DLD1 (cell line): ENCODE results near the gene TRAPPC3L.

Experiments
- in situ Hi-C: cut with HindIII; loops from 2 replicates; pipeline ENCODE4 v1.10.0; 2017; ENCODE audit warnings: low sequenced_read_pairs

Gene TRAPPC3L

DNA sequence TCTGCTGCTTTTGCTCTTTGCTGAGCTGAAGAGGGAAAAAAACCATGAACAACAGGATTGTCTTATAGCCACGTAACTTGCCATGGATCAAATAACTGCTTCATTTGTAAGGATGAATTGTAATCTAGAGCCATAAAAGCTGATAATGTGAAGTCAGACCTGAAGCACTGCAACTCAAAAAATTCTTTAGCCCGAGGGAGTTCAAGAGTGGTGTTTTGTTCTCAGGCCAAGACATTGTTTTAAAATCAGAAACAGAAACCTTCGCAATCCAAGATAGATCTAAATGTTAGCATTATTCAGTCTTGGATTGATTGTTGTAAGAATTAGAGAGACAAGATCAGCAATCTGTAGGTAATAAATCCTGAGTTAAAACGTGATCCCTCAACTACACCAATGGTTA lies at the start of gene TRAPPC3L:
Gene TRAPPC3L (minus strand): TSS at position 34 of the 400 bp plus-strand sequence. CDS start 170 bp downstream, outside the sequence.
- in situ Hi-C loops = no loop called here

DNA sequence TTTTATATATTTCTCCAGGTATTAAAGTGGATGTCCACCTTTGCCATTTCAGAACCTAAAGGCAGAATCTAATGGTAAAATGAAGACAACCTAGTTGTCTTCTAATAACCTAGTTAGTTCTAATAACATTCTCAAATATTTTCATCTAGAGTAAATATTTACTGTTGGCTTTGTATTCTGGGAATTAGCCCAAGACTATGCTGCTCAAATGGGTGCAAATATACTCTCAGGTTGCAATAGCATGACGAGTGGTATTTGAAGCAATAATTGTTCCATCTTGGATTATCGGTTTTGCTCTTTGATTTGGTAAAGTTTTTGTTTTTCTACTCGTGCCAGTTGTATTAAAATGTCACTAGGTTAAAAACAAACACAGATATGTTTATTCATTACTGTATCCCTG lies 49.8 kb upstream of the TRAPPC3L start:
- in situ Hi-C loops = no loop called here

DNA sequence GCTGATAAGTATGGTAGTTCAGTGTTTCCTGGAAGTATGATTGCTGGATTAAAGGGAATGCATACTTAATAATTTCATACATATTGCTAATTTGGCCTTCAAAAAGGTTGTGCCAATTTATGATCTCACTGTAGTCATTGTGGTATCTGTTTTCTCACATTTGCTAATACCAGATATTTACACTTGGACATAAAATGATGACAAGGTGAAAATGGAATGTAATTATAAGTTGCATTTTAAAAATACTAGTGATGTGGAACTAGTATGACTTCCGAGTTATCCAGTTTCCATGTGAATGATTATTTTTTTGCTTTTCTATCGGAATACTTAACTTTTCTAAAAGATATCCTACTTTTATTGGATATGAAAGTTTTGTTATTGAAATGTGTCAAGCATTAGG lies 41.3 kb upstream of the TRAPPC3L start:
- in situ Hi-C loops = no loop called here

DNA sequence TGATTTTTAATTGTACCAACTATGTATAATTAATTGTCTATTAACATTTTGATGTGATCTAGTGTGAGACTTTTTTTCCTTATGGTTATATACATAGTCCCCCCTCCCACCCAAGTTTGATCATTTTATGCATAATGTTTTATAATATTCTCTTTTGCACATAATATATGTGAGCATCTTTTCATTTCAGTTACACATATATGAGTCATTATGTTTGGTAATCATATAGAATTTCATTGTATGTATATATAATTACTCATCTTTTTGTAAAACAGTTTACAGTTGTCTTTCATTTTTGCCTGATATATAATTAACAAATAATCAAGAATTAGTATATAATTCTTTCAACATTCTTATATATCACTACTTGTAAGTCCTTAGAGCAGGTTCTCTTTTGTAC lies 40.8 kb upstream of the TRAPPC3L start:
- in situ Hi-C loops = no loop called here

DNA sequence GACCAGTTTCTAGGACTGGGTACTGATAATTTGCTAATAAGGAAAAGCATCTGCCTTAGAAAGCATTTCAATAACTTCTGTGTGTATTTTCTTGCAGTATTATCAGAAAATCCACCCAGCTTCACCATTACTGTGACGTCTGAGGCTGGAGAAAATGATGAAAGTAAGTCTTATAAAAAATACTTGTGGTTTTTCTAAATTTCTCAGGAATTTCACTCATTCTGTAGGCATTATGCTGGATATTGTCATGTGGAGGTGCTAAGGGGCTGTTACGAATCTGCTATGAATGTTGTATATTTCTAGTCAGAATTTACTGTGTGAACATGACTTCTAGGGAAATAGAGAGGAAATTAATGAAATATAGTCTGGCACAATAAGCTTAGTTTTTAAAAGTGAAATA lies 34.7 kb upstream of the TRAPPC3L start:
- in situ Hi-C loops = no loop called here

DNA sequence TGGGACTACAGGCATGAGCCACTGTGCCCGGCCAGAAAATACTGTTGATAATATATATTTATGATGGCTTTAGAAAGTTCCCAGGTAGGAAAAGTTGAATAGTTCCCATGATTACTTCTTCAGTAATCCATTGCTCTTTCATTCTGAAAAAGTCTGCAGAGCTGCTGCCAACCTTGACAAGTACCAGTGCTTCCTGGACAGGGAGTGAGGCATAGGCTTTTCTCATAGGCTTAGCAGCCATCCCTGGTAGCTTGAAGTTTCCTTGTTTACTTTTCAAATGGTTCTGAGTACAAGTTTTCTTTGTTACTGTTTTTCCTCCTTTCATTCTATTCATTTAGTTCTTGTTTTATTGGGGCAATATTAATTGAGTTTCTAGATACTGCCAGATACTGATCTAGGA lies 33.7 kb upstream of the TRAPPC3L start:
- in situ Hi-C loops = no loop called here

DNA sequence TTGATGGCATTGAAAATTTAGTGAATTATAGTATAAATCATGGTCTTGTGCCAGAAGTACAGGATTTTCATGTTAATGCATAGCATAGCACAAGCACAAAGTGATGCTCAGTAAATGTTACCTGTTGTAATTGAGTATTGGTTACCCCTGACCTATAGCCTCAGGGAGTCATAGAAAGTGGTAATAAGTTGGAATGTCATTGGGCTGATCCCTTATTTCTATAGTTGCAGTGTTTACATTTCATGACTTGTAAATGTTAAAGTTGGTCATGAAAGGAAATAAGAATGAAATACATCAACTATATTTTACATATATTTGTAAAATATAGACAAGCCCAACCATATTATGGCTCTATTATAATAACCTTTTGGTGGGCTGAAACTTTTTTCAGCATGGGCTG lies 32.9 kb upstream of the TRAPPC3L start:
- in situ Hi-C loops = no loop called here

DNA sequence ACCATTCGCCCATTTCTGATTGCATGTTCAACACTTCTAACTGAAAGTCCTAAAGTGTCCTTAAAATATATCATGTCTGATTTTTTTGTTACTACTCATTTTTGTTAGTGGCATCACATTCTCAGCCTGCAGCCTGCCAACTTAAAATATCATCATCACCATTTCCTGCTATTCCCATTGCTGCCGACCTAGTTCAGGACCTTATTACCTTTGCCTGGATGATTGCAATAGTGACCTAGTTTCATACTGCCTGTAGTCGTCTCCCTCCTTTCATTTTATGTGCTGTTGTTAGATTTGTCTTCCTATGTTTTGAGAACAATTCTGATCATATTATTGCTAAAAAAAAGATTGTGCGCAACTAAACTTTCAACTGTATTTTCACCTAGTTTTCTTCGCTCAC lies 32.0 kb upstream of the TRAPPC3L start:
- in situ Hi-C loops = no loop called here

DNA sequence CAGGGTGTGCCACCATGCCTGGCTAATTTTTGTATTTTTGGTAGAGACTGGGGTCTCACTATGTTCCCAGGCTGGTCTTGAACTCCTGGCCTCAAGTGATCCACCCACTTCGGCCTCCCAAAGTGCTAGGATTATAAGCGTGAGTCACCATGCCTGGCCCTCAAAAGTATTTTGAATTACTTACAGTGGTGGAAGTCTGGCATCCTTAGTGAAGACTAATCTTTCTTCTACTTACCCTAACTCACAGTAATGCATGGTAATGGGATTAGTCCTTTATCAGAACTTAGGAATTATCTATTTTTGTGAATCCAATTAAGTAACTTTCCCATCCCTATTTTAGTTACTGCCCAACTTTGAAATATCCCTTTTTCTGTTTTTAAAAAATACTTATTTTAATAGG lies 29.7 kb upstream of the TRAPPC3L start:
- in situ Hi-C loops = no loop called here

DNA sequence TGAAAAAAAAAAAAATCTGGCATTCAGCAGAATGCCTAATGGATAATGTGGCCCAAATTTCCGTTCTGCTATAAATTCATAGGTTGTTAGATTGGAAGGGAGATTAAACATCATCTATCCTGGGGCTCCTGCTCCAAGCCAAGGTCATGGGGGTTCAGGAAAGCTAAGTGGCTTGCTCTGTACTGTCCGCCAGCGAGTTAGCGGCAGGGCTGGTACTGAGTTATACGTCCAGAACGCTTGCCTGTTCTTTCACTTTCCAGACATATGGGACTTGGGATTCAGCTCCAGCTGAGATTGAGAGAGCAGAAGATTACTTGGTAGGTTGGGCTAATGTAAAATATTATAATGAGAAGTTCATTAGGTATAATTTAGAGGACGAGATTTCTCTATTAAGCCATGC lies 26.7 kb upstream of the TRAPPC3L start:
- in situ Hi-C loops = no loop called here

DNA sequence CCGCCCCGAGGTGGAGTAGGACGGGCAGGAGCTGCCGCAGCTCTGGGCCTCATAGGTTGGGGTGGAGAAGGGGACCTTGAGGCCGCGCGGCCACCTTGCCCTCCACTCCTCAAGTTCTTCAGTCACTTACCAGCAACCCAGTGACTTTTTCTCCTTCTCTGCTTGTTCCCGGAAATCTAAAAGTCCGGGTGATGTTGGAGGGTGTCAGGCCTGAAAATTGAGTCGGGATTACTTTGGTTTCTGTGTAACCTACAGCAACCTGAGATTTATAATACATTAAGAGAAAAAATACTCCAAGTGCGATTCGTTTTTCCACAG lies 26.2 kb upstream of the TRAPPC3L start:
- in situ Hi-C loops = no loop called here

DNA sequence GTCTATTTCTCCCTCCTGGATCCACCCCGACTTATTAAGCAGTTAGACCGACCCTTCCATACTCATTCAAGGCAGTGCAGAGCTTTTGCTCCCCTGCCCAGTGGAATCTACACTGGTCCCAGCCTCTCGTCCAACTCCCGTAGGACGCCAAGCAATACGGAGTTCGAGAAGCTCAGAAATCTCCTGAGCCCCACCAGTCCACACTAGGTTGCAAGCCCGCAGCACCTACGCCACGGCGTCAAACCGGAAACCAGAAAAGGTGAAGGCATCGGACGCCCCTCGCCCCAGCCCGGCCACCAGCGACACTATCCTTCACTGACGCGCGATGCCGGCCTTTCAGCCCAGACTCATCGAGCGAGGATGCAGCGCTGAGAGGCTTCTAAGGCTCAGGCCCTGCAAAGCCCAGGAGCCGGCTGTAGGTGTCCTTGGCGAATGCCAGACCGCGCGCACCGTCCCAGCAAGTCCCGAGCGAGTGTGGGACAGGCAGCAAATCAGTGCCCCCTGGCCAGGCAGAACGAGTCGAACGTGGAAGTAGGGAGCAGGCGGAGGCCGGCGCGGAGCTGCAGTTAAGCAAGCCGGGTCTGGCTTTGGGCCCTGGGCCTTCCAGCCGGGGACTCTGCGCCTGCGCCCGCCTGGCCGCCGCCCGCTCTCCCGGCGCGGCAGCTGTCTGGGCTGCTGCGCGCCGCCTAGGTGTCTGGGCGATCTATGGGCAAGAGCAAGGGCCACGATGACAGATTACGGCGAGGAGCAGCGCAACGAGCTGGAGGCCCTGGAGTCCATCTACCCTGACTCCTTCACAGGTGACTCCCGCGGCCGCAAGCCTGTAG lies 25.6 kb upstream of the TRAPPC3L start, which contains the start of gene RWDD1:
Gene RWDD1 (plus strand): TSS at position 649 of the 827 bp plus-strand sequence. CDS start 79 bp downstream, at position 728.
- in situ Hi-C loops = no loop called here

DNA sequence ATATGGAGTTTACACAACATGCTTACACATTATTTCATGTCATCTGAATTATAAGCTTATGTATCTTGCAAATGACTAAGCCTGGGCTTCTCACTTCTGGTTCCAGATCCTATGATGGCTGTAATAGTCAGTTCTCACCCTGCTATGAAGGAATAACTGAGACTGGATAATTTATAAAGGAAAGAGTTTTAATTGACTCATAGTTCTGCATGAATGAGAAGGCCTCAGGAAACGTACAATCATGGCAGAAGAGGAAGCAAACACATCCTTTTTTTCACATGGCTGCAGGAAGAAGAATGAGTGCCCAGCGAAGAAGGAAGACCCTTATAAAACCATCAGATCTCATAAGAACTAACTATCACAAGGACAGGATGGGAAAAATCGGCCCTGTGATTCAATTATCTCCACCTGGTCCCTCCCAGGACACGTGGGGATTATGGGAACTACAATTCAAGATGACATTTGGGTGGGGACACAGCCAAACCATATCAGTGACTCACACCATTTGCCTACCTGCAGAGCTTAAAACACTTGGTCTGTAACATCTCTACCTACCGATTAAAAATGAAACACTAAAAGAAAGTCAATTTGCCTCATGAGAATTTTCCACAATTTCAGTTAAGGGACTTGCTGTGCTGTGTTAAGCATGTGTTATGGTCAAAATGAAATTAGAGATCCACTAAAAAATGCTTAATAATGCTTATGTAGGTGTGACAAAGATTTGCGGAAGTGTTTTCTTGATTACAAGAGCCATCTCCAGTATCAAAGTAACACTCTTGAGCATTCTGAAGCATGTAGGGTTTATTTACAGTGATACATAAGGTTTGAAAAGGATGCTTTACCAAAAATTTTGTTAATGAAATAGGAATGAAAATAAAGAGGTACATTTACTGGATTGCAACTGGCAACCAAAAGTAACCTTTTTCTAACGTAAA lies 23.6 kb upstream of the TRAPPC3L start:
- in situ Hi-C loops = no loop called here

DNA sequence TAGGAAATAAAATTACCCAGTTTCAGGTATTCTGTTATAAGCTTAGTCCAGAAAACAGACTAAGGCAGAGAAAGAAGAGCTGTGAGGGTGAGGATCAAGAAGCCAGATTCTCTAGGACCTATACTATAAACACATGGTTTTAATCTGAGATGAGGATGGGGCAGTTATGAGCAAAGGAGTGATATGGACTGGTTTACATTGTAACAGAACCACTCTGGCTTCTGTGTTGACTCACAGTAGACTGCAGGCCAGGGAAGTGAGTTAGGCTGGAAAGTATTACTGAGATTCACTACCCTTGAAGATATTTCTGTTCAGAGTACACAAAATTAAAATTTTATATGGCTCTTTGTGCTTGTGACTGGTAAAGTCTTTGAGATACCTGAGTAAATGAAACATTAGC lies 22.6 kb upstream of the TRAPPC3L start:
- in situ Hi-C loops = no loop called here

DNA sequence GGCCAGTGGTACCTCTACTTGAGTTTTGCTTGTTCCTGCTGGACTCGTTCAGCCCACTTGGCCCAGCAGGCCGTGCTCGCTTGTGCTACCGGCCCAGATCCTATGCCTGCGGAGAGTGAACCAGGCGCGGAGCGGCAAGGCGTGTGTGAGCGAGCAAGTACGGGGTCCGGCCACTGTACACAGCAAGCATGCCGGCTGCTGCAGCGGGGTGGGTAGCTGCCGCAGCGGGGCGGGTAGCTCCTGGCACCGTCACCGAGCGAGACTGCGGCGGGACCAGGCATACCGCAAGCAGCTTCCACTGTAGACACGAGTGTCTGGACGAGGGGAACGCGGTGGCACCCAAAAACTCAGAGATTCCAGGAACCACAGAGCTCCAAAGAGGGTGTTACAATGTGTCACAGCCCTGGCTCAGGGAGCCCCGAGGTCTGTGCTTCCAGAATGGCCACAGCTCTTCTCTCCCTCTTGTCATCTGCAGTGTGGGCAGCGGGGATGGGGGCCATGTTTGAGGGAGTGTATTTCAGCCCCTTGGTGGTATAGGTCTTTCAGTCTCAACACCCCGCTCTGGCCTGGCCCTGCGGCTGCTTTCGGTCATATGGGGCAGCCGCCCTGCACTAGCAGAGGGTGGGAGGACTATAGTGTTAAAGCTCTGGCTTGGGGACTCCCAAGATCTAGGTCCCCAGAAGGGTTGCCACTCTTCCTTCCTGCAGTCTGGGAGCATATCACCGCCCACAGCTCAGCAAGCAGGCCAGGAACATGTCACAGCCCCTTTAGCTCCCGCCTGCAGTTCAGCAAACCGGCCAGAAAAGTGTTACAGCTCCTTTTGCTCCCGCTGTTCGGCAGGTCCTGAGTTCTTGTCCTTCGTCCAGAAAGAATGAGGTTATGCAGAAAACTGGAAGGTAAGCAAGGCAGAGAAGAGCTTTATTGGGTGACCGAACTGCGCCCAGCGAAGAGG lies 19.7 kb upstream of the TRAPPC3L start:
- in situ Hi-C loops = no loop called here

DNA sequence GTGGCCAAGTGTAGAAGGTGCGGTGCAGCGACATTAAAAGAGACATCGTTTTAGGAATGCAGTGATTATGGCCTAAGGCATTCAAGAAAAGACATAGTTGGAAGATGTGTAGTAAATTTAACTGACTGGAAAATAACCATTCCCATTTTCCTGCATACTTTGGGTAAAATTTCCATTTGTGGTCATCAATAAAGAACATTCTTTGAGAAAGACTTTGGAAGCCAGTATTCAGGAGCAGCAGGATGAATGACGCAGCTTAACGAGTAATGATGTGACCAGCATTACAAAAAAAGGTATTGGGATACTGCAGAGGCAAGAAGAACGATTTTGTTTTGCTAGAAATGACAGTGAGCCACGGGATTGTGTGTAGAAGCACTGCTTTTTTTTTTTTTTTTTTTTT lies 18.8 kb upstream of the TRAPPC3L start:
- in situ Hi-C loops = no loop called here

DNA sequence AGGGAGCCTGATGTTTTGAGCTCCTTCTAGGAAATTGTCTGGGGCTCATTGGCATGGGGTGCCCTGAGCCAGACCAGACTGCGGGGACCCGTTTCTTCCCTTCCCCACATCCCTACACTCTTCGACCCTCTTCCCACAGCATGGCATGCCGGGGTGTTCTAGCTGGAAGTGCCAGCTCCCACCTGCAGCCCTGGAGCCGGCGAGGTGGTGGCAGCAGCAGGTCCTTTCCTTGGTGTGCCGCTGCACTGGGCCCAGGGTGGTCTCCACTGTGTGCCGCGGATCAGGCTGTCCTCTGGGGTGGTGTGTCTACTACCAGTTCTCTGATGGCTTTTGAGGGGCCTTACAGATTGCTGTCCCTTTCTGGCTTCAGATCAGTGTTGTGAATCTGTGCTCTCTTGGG lies 18.3 kb upstream of the TRAPPC3L start:
- in situ Hi-C loops = no loop called here

DNA sequence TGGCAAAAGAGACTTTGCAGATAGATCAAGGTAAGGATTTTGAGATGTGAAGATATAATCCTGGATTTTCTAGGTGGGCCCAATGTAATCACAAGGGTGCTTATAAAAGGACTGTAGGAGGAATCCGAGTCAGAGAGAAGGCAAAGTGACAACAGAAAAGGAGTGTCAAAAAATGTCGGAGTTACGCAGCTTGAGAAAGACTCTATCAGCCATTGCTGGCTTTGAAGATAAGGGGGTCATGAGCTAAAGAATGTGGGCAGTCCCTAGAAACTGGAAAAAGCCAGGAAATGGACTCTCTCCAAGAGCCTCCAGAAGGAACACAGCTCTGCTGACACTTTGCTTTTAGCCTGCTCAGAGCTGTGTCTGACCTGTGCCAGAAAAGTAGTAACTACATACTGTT lies 17.1 kb upstream of the TRAPPC3L start:
- in situ Hi-C loops = no loop called here

DNA sequence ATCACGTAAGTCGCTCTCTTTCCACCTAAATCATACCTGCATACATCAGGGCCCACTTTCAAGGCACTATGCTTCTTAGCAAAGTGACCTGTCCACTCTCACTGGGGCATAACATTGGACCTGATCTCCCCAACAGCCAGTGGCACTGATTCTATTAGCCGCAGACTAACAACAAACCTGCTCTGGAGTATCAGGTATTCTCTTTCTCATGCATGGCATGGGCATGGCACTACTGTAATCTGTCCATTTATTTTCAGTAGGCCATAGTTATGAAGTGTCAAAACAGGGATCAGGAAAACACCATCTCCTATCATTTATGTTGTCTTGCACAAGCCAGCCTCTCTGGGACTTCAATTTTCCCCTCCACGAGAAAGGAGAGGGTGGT lies 16.5 kb upstream of the TRAPPC3L start:
- in situ Hi-C loops = no loop called here

DNA sequence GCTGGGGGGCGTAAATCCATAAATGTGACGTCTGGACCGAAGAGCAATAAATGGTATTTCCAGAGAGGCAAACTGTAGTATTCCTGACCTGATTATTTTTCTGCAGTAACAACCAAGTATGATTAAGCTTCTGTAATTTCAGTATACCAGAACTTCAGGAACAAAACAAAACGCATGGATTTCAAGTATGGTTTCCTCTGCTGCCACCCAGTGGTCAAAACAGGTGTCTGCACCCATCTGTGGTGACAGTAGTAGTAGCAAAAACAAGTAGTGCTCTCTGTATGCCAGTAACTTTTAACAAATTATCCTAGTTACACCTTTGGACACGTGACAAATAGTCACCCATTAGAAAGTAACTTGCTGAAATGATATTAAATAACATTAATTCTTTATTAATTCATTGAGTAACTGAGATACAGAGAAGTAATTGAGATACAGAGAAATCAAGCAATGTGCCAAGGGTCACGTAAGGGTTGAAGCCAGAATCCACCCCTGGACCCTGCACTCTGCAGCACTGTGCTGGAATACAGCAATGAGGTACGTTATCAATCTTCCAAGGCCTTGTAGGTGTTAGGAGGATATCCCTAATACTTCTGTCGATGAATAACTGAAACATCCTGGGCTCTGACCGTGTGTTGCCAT lies 16.0 kb upstream of the TRAPPC3L start:
- in situ Hi-C loops = no loop called here
